DMS53 (cell line): ENCODE results near the gene F7.

ENCODE experiments used
- DNase-seq: peaks from one replicate; lab custom pipeline; 2025; lab: John Stamatoyannopoulos, UW

F7 gene

DNA sequence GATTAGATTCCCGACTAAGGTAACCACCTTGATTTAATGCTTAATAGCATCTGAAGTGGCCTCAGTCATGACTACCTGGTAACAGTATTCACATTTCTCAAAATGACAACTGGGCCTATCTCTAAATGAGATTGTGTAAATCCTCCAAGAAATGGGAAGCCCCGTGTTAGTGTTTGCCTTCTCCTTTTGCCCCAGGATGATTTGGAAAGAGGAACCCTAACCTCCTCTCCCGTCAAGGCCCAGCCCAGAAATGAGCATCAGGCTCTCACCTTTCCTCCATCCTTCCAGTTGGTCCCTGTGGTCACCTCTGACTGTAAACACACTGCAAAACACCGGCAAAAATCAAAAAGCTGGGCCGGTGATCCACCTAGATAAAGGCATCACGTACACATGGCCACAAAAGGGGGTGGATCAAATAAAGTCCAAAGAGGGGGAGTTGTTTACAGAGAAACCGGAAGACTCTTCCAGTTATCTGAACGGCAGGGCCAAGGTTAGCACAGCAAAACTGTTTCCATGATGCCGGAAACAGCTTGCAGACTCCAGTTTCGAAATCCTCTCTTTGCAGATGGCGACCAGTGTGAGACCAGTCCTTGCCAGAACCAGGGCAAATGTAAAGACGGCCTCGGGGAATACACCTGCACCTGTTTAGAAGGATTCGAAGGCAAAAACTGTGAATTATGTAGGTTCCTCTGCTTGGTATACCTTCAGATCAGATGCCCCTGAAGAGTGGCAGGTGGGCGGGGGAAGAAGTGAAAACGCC is 33.4 kb downstream of the F7 start:
- no peak for DNase-seq

DNA sequence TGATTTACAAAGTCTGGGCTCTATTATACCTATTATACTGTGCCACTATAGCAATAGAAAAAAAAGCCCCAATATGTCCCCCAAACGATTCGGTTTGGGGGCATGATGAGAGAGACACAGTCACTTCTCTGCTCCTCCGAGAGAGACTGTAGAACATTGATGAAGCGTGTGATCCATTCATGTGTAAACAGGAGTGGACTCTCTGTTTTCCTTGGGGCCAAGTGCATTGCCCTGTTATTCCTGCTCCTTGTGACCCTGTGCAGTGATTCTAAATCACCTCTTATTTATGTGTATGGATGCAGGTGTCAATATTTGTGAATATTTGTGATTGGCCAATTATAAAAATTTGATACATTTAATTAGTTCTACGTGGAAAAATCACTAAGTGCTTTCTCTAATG is 34.0 kb downstream of the F7 start:
- DNase-seq = no peak

DNA sequence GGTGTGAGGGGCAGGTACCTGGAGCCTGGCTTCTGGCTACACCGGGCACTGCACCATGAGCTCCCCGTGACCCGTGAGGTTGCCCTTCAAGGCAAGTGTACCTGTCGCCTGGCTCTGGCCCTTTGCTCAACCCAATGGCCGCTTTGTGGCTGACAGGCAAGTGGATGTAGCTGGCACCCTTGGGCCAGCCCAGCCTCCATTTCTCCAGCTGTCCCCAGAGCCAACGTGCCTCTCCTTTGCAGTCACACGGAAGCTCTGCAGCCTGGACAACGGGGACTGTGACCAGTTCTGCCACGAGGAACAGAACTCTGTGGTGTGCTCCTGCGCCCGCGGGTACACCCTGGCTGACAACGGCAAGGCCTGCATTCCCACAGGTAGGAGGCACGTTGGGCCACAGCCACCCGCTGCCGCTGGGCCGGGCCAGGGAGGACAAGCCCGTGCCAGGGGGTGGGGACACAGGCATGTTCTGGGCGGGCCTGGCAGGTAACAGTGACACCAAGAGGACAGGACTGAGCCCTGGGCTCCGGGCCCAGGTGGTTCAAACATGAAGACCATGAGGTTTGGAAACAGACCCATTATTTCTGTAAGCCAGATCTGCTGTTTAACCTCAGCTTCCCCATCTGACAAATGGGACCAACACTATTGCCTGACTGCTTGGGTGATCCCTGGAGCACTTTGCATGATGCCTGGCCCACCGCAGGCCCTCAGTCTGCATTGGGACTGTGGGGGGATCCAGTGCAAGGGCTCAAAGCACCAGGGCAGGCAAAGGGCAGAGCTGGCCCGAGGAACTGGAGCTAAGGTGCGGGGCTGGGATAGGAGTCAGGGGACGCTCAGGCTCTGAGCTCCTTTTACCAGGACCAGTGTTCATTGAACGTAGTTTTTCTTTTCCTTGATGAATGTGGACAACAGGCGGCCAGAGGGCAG is 35.3 kb downstream of the F7 start:
- no peak for DNase-seq

DNA sequence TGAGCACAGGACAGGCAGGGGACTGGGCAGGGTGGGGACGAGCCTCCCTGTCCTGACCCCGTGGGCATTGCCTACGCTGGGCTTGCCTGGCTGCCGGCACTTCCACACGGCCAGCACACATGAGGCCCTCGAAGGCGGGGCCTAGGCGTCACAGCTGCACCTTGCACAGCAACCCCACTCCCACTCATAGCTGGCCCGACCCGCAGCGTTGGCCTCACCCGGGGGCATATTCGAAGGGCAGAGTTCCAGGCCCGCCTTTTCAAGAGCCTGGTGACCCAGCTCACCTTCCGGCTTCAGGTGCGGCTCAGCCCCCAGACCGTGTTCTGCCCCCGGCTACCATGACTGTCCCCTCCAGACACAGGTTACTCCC is 36.0 kb downstream of the F7 start:
- no peak for DNase-seq

DNA sequence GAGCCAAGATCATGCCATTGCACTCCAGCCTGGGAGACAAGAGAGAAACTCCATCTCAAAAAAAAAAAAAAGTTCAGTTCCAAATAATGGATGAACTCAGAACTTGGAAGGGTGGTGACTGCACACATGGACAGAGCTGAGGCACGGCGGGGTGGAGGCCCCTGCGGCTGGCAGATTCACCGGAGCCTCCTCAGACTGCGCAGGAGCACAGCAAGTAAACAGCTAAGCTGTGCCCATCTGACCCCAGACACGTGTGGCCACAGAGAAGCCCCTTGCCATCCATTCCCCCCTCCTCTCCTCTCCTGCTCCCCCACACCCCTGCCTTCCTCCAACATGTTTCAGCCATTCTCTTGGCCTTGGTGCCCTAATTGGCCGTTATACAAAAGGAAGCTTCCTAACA is 37.3 kb downstream of the F7 start:
- no peak for DNase-seq

DNA sequence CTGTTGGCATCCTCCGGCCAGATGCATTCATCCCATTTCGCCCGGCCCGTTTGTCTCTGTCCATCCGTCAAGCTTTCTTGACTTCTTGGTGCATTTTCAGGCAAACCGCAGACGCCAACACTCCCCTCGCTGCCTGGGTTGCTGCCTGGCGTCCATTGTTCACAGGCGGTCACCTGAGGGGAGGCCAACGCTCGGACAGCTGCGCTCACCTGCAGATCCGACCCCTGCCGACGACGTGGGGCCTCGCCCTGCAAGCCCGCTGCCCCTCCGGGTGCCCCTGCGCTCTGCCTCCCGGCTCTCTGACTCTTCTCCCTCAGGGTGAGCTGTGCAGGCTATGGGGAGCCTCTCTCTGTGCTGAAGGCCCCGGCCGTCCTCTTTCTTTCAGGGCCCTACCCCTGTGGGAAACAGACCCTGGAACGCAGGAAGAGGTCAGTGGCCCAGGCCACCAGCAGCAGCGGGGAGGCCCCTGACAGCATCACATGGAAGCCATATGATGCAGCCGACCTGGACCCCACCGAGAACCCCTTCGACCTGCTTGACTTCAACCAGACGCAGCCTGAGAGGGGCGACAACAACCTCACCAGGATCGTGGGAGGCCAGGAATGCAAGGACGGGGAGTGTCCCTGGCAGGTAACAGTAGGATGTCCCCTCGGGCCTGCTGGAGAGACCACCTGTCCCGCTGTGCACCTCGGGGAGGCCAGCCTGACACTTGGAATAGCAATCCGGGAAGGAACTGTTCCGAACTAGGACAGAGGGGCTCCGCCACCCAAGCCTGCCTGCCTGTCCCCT is 38.1 kb downstream of the F7 start:
- no peak for DNase-seq

DNA sequence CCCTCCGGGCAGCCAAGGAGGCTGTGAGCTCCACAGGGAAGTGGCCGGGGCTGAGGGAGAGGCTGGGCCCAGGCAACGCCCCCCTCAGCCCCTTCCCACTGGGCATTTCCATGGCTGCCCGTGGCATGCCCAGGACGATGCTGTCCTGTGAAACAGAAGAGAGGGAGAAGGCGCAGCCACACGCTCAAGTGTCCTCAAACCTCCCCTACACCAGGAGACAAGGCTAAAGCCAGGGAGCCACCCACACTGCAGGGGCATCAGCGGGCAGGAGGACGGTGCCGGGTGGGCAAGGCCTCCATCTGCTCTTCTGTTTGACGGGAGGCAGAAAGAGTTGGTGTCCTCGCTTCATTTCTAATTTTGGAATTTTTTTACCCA is 38.7 kb downstream of the F7 start:
- DNase-seq = no peak

DNA sequence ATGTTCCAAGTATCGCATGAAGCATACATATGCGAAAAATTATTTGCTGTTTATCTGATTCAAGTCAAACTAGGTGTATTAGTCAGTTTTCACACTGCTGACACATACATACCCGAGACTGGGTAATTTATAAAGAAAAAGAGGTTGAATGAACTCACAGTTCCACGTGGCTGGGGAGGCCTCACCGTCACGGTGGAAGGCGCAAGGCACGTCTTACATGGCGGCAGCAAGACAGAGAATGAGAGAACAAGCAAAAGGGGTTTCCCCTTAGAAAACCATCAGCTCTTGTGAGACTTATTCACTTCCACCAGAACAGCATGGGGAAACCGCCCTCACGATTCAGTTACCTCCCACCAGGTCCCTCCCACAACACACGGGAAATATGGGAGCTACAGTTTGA is 39.9 kb downstream of the F7 start:
- no peak for DNase-seq

DNA sequence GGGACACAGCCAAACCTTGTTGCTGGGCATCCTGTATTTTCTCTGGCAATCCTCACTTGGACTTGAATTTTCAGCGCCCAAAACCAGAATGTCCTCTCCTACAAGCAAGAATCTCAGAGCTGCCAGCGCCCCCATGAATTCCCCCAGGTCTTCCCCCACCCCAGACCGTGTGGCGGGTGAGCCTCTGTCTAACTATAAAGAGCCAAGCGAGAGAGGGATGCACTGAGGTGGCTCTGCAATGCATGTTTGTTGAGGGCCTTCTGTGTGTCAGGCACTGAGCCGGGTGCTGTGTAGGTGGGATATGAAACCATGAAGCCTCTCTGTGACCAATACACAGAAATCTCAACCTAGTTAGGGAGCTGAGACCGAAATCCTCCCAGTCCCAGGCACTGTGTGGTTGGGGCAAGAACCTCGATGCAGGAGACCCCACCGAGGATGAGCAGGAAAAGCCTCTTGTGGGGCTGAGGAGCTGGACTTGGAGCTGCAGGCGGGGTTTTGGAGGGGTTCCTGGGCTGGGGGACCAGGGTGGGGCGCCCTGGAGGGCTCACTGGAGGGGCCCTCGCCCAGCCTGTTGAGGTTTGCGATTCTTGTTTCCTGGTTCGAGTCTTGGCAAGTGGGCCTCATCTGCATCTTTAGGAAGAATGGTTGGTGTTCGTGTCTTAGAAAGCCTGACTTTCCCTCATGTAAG is 40.5 kb downstream of the F7 start:
- DNase-seq = no peak

DNA sequence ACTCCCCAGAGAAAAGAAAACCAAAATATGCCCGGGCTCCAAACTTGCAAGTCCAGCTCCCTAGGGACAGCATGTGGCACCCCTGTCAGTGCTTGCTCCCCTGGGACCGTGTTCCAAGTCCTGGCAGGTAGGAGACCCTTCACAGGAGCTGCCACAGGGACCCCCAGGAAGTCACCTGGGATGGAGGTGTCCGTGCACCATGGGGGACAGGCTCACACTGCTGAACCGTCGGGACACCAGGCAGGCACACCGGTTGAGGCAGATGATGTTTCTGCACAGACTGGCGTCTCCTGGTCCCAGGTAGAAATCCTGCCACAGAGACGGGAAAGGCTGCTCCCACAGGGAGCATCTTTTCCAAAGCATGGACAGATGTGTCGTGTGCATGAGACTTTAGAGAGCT is 41.2 kb downstream of the F7 start:
- DNase-seq = no peak

DNA sequence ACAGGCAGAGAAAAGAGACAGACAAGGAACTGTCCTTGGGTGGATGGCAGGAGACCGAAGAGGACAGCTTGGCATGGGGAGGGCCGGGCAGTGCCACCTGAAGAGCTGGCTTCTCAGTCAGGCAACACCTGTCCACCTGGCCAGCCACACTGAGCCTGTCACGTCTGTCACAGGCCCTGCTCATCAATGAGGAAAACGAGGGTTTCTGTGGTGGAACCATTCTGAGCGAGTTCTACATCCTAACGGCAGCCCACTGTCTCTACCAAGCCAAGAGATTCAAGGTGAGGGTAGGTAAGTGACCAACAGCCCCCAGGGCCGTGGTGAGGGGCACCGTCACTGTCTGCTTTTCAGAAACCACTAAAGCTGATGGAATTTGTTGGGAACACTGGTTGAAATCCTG is 41.6 kb downstream of the F7 start:
- DNase-seq = no peak

DNA sequence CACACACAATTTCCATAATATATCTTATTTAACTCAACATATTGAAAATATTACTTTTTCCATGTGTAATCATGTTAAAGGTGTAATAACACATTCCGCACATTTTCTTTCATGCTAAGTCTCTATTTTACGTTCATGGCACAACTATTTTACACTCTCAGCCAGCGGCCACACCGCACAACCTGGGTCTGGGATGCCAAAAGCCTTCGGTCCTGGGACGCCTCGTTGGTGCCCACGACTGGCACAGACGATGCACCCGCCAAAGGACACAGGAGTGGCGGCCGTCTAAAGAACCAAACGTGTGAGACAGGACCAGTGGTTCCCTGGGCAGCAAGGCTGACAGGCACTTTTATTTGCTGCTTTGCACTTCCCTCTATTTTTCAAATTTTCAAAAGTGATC is 42.8 kb downstream of the F7 start:
- DNase-seq = no peak

DNA sequence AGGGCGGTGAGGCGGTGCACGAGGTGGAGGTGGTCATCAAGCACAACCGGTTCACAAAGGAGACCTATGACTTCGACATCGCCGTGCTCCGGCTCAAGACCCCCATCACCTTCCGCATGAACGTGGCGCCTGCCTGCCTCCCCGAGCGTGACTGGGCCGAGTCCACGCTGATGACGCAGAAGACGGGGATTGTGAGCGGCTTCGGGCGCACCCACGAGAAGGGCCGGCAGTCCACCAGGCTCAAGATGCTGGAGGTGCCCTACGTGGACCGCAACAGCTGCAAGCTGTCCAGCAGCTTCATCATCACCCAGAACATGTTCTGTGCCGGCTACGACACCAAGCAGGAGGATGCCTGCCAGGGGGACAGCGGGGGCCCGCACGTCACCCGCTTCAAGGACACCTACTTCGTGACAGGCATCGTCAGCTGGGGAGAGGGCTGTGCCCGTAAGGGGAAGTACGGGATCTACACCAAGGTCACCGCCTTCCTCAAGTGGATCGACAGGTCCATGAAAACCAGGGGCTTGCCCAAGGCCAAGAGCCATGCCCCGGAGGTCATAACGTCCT is 43.4 kb downstream of the F7 start:
- no peak for DNase-seq

DNA sequence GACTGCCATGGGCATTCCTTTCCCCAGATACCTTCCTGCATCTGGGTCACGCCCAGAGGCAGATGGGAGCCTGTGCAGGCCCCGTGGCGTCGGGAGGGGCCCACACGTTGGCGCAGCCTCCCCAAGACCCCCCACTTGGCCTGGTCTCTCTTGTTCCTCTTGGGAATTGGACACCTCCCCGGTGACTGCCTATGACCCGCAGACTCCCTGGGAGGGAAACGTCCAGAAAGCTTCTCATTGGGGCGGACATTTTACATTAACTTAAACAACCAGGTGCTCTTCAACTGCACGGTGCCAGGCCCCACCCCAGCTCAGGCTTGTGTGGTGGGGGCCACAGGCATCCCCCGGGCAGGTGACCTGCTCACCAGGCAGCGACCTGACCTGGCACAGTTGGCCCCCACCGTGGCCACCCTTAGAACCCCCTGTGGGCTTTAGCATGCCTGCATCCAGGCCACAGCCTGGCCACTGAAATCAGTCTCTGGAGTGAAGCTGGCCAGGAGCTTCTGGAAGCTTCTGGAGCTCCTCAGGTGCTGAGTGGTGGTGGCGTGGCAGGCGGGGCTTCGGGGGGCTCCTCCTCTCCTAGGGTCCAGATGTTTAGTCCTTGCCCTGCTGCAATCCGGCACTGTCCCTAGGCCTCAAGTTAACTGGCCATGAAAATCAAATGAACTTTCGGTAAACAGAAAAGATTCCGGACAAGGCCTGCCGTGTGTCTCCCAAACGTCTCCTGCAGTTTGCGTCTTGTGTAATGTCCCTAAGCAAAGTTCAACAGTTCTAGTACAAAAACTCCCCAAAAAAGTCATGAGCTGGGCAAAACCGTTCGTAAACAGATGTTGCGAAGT is 44.3 kb downstream of the F7 start:
- no peak for DNase-seq

DNA sequence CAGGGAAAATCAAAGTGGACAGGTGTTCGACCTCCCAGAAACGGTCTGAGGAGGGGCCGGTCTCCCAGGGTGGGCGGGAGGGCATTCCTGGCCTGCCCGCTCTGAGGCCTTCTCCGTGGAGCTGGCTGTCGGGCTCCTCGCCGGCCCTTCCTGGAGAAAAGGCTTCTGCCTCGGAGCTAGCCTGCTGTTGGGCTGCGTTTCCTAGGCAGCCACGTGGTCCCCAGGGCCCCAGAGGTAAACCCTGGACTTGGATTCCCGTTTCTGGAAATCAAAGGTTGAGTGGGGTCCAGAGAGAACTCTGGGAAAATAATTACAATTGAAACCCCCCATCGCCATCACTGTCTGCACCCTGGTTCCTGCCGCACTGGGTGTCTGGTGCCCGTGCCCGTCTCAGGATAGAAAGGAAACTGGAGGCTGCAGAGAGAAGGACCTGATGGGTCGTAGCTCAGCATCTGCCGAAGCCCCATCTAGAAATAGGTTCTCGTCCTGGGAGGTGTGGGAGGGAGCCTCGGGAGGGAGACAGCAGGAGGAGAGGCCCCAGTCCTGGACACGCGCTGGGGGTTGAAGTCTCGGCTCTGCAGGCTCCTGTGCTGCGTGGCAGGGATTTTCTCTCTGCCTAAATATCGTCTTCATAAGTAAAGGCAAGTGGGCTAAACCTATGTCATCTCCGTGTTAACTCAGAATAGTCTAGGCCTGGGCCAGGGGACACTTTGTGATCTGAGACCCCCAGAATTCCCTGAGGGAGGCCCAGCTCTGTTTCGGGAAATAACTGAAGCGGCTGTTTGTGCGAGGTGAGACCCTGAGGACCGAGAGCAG is 45.2 kb downstream of the F7 start:
- no peak for DNase-seq

DNA sequence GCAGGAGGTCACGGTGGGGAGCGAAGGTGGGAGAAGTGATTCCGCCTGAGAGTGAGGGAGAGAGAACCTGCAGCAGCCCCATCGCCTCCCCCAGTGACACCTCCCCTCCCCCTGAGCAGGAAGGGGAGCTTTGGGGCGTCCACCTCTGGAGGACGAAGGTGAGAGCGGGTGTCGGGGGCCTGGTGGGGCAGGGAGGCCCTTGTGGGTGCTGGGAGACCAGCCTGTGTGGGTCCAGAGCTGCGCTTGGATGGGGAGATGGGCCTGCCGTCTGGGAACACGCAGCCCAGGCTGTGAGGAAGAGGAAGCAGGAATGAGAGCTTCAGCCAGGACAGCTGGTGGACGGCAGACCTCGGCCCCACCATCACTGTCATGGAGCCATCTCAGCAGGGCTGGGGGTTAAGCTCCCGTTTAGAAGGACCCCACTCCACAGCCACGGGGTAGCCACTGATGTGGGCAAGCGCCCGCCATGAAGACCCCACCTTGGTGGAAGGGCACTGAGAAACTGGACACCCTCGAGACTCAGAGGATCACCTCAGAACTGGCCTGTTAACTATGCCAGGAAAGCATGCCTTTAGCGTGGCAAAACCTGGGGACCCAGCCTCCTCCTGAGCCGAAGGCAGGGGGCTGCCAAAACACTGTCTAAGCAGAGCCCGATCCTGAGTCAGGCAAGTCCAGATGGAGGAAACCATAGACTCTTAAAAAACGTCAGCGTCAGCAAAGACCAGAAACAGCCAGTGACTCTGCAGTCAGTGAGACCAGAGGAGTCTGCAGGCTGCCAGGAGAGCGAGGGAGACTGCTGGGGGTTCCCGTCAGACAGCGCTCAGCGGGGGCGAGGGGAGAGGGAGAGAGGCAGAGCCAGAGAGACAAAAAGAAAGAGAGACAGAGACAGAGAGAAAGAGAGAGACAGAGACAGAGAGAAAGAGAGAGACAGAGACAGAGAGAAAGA is 46.4 kb downstream of the F7 start:
- peak; percentile 9 for DNase-seq

DNA sequence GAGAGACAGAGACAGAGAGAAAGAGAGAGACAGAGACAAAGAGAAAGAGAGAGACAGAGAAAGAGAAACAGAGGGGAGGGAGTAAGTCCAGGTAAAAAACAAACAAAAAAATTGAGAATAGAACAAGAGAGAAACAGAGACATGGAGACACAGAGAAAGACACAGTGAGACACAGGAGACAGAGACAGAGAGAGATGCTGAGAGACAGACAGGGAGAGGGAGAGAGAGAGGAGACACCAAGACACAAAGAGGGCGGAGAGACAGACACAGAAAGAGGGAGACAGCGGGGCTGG is 47.0 kb downstream of the F7 start:
- no peak for DNase-seq

DNA sequence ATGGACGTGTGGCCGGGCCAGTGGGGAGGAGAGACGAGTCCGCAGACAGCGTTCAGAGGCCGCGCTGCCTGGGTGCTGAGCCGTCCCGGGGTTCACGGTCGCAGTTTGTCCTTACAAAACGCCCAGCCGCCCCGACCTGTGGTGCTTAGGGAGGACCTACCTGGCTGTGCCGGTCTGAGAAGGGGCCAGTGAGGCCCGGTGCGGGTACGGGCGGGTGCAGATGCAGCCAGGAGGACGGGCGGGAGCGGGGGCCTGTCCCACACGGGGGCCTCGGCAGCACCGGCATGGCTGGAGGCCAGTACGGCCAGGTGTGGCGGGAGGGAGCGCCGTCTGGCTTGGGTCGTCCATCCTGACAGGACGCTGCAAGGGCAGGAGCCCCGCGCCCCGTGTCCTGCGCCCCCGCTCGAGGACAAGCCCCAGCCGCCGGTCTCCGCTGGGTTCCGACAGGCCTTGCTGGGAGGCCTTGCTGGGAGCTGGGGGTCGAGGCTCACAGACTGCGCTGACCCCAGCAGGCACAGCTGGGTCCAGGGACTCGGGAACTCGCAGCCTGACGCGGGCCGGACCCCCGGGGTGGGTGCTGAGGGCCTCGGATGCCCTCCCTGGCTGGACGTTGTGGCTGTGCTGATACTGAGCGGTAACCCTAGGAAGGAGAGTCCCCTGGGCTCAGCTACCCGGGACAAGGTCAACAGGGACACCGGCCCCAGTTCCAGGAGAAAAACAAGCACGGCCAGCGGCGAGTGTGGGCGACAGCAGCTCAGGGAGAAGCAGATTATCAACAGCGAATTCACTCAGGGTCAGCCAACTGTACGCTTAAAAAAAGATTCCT is 47.6 kb downstream of the F7 start:
- peak; percentile 54 for DNase-seq
